ENCODE data around the gene ADORA2A. TPM values are rescaled to one million over a fixed set of nuclear protein-coding genes. Genes with fewer than 3 reads are reported as not detected.

Gene ADORA2A
- total and polyA plus RNA-seq, 4 donors: 2.5 to 5.1 (median 4.7) TPM

DNA sequence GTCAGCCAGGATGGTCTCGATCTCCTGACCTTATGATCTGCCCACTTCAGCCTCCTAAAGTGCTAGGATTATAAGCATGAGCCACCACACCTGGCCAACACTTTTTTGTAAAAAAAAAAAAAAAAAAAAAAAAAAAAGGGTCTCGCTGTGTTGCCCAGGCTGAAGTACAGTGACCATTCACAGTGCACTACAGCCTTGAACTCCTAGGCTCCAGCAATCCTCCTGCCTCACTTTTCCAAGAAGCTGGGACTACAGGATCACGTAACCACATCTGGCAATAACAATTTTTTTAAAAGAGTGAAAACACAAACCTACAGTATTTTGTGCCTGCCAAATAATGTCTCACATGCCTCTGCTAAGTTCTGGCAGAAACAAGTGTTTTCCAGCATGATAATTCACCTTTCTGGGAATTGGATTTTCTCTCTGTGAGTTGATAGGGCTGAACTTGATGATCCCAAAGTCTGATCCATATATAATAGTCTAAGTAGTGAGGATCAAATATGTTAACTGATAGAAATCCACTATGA is 30.6 kb downstream of the ADORA2A start:
- DNase-seq (no peak), ATAC-seq (ENCODE audit: low FRiP score) (no peak)
- Histone ChIP-seq H3K9me3 (ENCODE audit: control insufficient read depth, low read length) (no peaks in the 10 kb centered on the region), H3K4me1 (ENCODE audit: control insufficient read depth in 1 of 2, insufficient read depth in 2 of 2, low read length in 2 of 2) (no peaks in the 10 kb centered on the region), H3K27me3 (ENCODE audit: control insufficient read depth in 1 of 2, insufficient read depth in 2 of 2, low read length in 1 of 2) (no peaks in the 10 kb centered on the region), H3K4me3 (ENCODE audit: low read length in 2 of 2) (no peak overlapping the region), H3K36me3 (ENCODE audit: control insufficient read depth in 1 of 2, insufficient read depth in 2 of 2, low read length in 1 of 2) (no peaks in the 10 kb centered on the region), H3K27ac (ENCODE audit: low read depth in 1 of 2, low read length in 2 of 2) (no peak overlapping the region)
- 80 to 91% methylated on average over 2 to 3 of the region's 3 CpGs for WGBS, 2 donors
- intact Hi-C loops (cut with DNase I): no loop called here

DNA sequence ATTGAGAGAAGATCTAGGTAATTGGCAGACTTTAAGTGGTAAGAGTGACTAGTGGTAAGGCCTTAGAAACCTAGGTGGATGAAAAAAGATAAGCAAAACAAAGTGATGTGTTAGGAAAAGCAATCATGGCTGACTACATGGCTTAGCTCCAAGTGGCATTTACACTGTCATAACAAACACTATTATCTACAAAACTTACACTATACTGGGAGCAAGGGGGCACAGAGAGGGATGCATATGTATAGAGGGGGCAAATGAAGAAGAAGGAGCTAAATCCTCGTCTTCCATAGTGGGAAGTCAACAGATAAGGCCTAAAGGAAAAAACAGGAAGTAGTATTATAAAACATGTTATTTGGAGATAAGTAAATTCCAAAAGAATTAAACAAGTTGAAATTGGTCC is 32.5 kb downstream of the ADORA2A start:
- 58 to 66% methylated on average over 1 of the region's 1 CpG for WGBS, 2 donors
- no peak overlapping the region for H3K4me3 ChIP-seq (ENCODE audit: low read length in 2 of 2)
- no peak for DNase-seq
- H3K4me1 ChIP-seq (ENCODE audit: control insufficient read depth in 1 of 2, insufficient read depth in 2 of 2, low read length in 2 of 2): no peaks in the 10 kb centered on the region
- no peak for ATAC-seq (ENCODE audit: low FRiP score)
- no peaks in the 10 kb centered on the region for H3K9me3 ChIP-seq (ENCODE audit: control insufficient read depth, low read length)
- no peaks in the 10 kb centered on the region for H3K36me3 ChIP-seq (ENCODE audit: control insufficient read depth in 1 of 2, insufficient read depth in 2 of 2, low read length in 1 of 2)
- H3K27me3 ChIP-seq (ENCODE audit: control insufficient read depth in 1 of 2, insufficient read depth in 2 of 2, low read length in 1 of 2): no peaks in the 10 kb centered on the region
- intact Hi-C loops (cut with DNase I): no loop called here
- no peak overlapping the region for H3K27ac ChIP-seq (ENCODE audit: low read depth in 1 of 2, low read length in 2 of 2)

DNA sequence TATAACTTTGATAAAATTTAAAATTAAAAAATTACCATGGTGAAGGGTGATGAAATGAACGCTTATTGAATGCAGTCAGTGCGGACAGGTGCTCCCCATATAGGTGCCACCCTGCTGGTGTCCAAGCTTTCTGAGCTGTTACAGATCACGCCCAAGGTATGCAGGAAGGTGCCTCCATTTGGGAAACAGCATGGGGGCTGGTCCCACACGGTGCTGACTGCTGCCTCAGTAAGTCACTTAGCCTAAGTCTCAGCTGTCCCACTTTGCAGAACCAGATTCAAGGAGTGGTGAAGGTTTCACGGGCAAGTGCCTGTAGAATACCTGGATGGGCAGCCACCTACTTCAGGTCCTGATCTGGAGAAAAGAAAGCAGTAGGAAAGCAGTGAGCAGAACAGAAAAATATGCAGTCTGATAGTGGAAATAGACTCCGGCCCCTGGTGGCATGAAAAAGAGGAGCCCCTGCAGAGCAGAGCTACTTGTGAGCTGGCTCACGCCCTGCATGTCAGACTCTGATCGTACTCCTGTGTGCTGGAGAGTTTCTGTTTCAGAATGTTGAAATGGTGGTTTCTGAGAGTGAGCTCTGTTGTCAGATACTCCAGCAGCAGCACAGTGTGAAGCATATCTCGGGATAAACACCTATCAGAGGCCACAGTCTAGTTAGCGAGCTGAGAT is 33.2 kb downstream of the ADORA2A start:
- H3K27ac ChIP-seq (ENCODE audit: low read depth in 1 of 2, low read length in 2 of 2): no peak overlapping the region
- peaks cover 0 to 1% of the 10 kb centered on the region in 2 donors for H3K4me1 ChIP-seq (ENCODE audit: control insufficient read depth in 1 of 2, insufficient read depth in 2 of 2, low read length in 2 of 2)
- H3K9me3 ChIP-seq (ENCODE audit: control insufficient read depth, low read length): no peaks in the 10 kb centered on the region
- ATAC-seq (ENCODE audit: low FRiP score) (no peak), DNase-seq (no peak)
- H3K27me3 ChIP-seq (ENCODE audit: control insufficient read depth in 1 of 2, insufficient read depth in 2 of 2, low read length in 1 of 2): no peaks in the 10 kb centered on the region
- H3K4me3 ChIP-seq (ENCODE audit: low read length in 2 of 2): no peak overlapping the region
- H3K36me3 ChIP-seq (ENCODE audit: control insufficient read depth in 1 of 2, insufficient read depth in 2 of 2, low read length in 1 of 2): no peaks in the 10 kb centered on the region
- intact Hi-C loops (cut with DNase I): no loop called here
- WGBS, 2 donors: 69 to 71% methylated on average over 10 of the region's 10 CpGs

DNA sequence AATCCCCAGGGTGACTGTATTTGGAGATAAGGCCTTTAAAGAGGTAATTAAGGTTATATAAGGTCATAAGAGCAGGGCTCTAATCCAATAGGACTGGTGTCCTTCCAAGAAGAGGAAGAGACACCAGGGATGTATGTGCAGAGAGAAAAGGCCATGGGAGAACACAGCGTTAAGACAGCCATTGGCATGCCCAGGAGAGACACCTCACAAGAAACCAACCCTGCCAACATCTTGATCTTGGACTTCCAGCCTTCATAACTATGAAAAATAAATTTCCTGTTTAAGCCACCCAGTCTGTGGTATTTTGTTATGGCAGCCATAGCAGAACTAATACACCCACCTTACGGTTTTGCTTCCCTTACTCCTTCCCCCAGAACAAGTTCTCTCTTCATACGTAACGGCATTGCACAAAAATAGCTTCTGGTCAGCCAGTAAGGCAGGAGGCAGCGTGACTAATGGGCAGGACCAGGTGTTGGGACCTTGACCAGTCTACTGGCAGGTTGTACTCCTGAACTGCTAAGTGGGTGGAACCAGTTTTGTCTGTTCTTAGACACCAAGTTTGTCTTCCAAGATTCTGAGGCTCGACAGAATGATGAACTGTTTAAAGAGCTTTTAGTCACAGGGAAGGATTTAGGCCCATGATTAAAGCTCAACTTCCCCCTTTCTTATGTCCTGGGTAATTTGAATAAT is 35.8 kb downstream of the ADORA2A start:
- intact Hi-C loops (cut with DNase I): no loop called here
- Histone ChIP-seq H3K4me3 (ENCODE audit: low read length in 2 of 2) (no peak overlapping the region), H3K27ac (ENCODE audit: low read depth in 1 of 2, low read length in 2 of 2) (no peak overlapping the region), H3K36me3 (ENCODE audit: control insufficient read depth in 1 of 2, insufficient read depth in 2 of 2, low read length in 1 of 2) (no peaks in the 10 kb centered on the region), H3K4me1 (ENCODE audit: control insufficient read depth in 1 of 2, insufficient read depth in 2 of 2, low read length in 2 of 2) (peaks cover 2 to 12% of the 10 kb centered on the region in 2 donors), H3K27me3 (ENCODE audit: control insufficient read depth in 1 of 2, insufficient read depth in 2 of 2, low read length in 1 of 2) (no peaks in the 10 kb centered on the region), H3K9me3 (ENCODE audit: control insufficient read depth, low read length) (no peaks in the 10 kb centered on the region)
- WGBS, 2 donors: 95 to 96% methylated on average over 6 of the region's 6 CpGs
- ATAC-seq (ENCODE audit: low FRiP score) (no peak), DNase-seq (no peak)

- ATAC-seq (ENCODE audit: low FRiP score) (no peak), DNase-seq (no peak)
- WGBS, 2 donors: 77 to 79% methylated on average over 5 of the region's 5 CpGs
- H3K9me3 ChIP-seq (ENCODE audit: control insufficient read depth, low read length): no peaks in the 10 kb centered on the region
- H3K4me3 ChIP-seq (ENCODE audit: low read length in 2 of 2): no peak overlapping the region
- intact Hi-C loops (cut with DNase I): no loop called here
- peaks cover 2 to 12% of the 10 kb centered on the region in 2 donors for H3K4me1 ChIP-seq (ENCODE audit: control insufficient read depth in 1 of 2, insufficient read depth in 2 of 2, low read length in 2 of 2)
- no peaks in the 10 kb centered on the region for H3K27me3 ChIP-seq (ENCODE audit: control insufficient read depth in 1 of 2, insufficient read depth in 2 of 2, low read length in 1 of 2)
- no peaks in the 10 kb centered on the region for H3K36me3 ChIP-seq (ENCODE audit: control insufficient read depth in 1 of 2, insufficient read depth in 2 of 2, low read length in 1 of 2)
- no peak overlapping the region for H3K27ac ChIP-seq (ENCODE audit: low read depth in 1 of 2, low read length in 2 of 2)
Measured at GRCh38 chr22:24465566-24465965, 38.2 kb downstream of the ADORA2A start.

DNA sequence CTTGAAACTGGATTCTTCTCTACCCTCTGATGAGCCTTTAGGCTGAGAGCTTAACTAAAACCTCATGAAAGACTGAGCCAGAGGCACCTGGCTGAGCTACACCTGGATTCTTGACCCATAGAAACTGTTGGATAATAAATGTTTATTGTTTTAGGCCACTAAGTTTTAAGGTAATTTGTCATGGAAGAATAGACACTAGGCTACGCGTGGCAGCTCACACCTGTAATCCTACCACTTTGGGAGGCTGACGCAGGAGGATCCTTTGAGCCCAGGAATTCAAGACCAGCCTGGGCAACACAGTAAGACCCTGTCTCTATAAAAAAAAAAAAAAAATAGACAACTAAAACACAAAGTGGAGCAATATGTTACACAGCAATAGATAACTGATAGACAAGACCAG is 38.6 kb downstream of the ADORA2A start:
- H3K9me3 ChIP-seq (ENCODE audit: control insufficient read depth, low read length): no peaks in the 10 kb centered on the region
- H3K27me3 ChIP-seq (ENCODE audit: control insufficient read depth in 1 of 2, insufficient read depth in 2 of 2, low read length in 1 of 2): no peaks in the 10 kb centered on the region
- DNase-seq: no peak
- intact Hi-C loops (cut with DNase I): no loop called here
- H3K36me3 ChIP-seq (ENCODE audit: control insufficient read depth in 1 of 2, insufficient read depth in 2 of 2, low read length in 1 of 2): no peaks in the 10 kb centered on the region
- no peak overlapping the region for H3K27ac ChIP-seq (ENCODE audit: low read depth in 1 of 2, low read length in 2 of 2)
- ATAC-seq (ENCODE audit: low FRiP score): no peak
- no peak overlapping the region for H3K4me3 ChIP-seq (ENCODE audit: low read length in 2 of 2)
- H3K4me1 ChIP-seq (ENCODE audit: control insufficient read depth in 1 of 2, insufficient read depth in 2 of 2, low read length in 2 of 2): peaks cover 2 to 12% of the 10 kb centered on the region in 2 donors
- 99 to 100% methylated on average over 3 of the region's 3 CpGs for WGBS, 2 donors

GRCh38 chr22:24466716-24467328 is 39.4 kb downstream of the ADORA2A start:
- ATAC-seq (ENCODE audit: low FRiP score): no peak
- Histone ChIP-seq H3K27ac (ENCODE audit: low read depth in 1 of 2, low read length in 2 of 2) (peak overlapping the region in 1 of 2 donors; percentile 68), H3K9me3 (ENCODE audit: control insufficient read depth, low read length) (no peaks in the 10 kb centered on the region), H3K27me3 (ENCODE audit: control insufficient read depth in 1 of 2, insufficient read depth in 2 of 2, low read length in 1 of 2) (no peaks in the 10 kb centered on the region), H3K4me3 (ENCODE audit: low read length in 2 of 2) (no peak overlapping the region), H3K4me1 (ENCODE audit: control insufficient read depth in 1 of 2, insufficient read depth in 2 of 2, low read length in 2 of 2) (peaks cover 2 to 15% of the 10 kb centered on the region in 2 donors), H3K36me3 (ENCODE audit: control insufficient read depth in 1 of 2, insufficient read depth in 2 of 2, low read length in 1 of 2) (no peaks in the 10 kb centered on the region)
- 11 to 35% methylated on average over 1 of the region's 1 CpG for WGBS, 2 donors
- intact Hi-C loops (cut with DNase I): no loop called here
- peak in 1 of 2 donors; percentile 64 for DNase-seq

GRCh38 chr22:24467340-24467739 is 39.9 kb downstream of the ADORA2A start:
- 73 to 79% methylated on average over 2 of the region's 2 CpGs for WGBS, 2 donors
- DNase-seq (no peak), ATAC-seq (ENCODE audit: low FRiP score) (no peak)
- no peak overlapping the region for H3K27ac ChIP-seq (ENCODE audit: low read depth in 1 of 2, low read length in 2 of 2)
- no peaks in the 10 kb centered on the region for H3K36me3 ChIP-seq (ENCODE audit: control insufficient read depth in 1 of 2, insufficient read depth in 2 of 2, low read length in 1 of 2)
- intact Hi-C loops (cut with DNase I): no loop called here
- peaks cover 2 to 15% of the 10 kb centered on the region in 2 donors for H3K4me1 ChIP-seq (ENCODE audit: control insufficient read depth in 1 of 2, insufficient read depth in 2 of 2, low read length in 2 of 2)
- H3K27me3 ChIP-seq (ENCODE audit: control insufficient read depth in 1 of 2, insufficient read depth in 2 of 2, low read length in 1 of 2): no peaks in the 10 kb centered on the region
- no peaks in the 10 kb centered on the region for H3K9me3 ChIP-seq (ENCODE audit: control insufficient read depth, low read length)
- H3K4me3 ChIP-seq (ENCODE audit: low read length in 2 of 2): no peak overlapping the region

All from aorta (tissue), 5 donors.